Measurements from ENCODE around the gene SLC8B1. TPM values are rescaled to one million over a fixed set of nuclear protein-coding genes. Genes with fewer than 3 reads are reported as not detected.

The SLC8B1 gene
- total RNA-seq, 1 donor from 2014 or later: 7.1 TPM

DNA sequence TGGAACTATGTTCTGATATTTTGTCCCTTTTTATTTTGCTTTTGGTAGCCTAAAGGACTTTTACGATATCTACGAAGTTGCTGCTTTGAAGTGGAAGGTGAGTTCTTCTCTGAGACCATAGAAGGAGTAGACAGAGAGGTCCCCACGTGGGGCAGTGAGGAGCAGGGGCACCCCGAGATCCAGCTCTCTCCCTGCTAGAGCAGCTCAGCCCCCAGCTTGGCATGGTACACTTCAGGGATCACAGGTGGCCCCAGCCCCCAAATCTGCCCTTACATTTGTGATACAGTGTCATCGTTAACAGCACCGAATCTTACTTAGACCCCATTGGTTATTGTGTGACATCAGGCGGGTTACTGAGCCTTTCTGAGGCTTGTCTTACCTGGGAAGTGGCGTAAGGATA lies 56.8 kb downstream of the SLC8B1 start:
- H3K4me1 Mint-ChIP-seq: peaks cover 14% of the 10 kb centered on the region
- H3K4me3 Mint-ChIP-seq: no peak overlapping the region
- H3K27me3 Mint-ChIP-seq (ENCODE audit: low read depth): no peaks in the 10 kb centered on the region
- no peaks in the 10 kb centered on the region for H3K9me3 Mint-ChIP-seq
- no peak for DNase-seq (ENCODE audit: low read depth, low spot score)
- TF ChIP-seq, protein P1, sequence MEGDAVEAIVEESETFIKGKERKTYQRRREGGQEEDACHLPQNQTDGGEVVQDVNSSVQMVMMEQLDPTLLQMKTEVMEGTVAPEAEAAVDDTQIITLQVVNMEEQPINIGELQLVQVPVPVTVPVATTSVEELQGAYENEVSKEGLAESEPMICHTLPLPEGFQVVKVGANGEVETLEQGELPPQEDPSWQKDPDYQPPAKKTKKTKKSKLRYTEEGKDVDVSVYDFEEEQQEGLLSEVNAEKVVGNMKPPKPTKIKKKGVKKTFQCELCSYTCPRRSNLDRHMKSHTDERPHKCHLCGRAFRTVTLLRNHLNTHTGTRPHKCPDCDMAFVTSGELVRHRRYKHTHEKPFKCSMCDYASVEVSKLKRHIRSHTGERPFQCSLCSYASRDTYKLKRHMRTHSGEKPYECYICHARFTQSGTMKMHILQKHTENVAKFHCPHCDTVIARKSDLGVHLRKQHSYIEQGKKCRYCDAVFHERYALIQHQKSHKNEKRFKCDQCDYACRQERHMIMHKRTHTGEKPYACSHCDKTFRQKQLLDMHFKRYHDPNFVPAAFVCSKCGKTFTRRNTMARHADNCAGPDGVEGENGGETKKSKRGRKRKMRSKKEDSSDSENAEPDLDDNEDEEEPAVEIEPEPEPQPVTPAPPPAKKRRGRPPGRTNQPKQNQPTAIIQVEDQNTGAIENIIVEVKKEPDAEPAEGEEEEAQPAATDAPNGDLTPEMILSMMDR (conservative IDR thresholded peaks at IDR 0.05): no peak
- peaks cover 3% of the 10 kb centered on the region for H3K36me3 Mint-ChIP-seq (ENCODE audit: low read depth)
- H3K27ac Mint-ChIP-seq (ENCODE audit: unreplicated experiment): peak overlapping the region; percentile 82

DNA sequence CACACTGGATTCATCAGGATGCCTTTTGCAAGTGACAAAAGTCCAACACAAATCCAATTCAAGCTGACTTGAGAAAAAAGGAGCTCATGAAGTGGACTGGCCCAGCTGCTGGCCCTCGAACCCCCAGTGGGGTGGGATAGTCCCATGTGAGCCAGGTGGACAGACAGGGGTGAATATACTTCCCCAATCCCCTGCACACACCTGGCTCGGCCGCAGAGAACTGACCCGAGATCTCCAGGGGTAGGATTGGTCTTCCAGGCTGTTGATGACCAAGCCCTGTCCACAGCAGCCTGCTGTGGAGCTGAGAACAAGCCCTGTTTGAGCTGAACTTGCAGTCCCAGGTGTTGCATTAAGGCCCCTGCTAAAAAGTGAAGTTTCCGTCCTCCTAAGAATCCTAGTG lies 57.4 kb downstream of the SLC8B1 start:
- peaks cover 17% of the 10 kb centered on the region for H3K4me1 Mint-ChIP-seq
- no peaks in the 10 kb centered on the region for H3K9me3 Mint-ChIP-seq
- peaks cover 3% of the 10 kb centered on the region for H3K36me3 Mint-ChIP-seq (ENCODE audit: low read depth)
- no peak overlapping the region for H3K4me3 Mint-ChIP-seq
- no peaks in the 10 kb centered on the region for H3K27me3 Mint-ChIP-seq (ENCODE audit: low read depth)
- TF ChIP-seq, protein P1 (conservative IDR thresholded peaks at IDR 0.05): no peak
- DNase-seq (ENCODE audit: low read depth, low spot score): no peak
- no peak overlapping the region for H3K27ac Mint-ChIP-seq (ENCODE audit: unreplicated experiment)

DNA sequence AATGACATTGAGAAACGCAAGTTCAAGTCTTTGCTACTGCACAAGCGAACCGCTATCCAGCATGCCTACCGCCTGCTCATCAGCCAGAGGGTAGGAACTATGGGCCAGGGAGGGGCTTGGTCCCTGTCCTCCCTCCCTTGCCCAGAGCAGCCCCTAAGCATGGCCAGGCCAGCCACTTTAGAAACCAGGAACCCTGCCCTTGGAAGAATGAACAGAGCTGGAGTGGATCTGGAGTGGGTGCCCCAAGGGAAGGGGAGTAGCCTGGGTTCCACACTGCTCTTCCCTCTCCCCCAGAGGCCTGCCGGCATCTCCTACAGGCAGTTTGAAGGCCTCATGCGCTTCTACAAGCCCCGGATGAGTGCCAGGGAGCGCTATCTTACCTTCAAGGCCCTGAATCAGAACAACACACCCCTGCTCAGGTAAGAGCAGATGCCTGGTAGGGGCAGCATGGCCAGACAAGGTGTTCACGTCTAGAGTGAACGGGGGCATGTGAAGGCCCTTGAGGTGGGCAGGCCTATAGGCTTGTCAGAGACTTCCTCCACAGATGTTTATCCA lies 57.9 kb downstream of the SLC8B1 start:
- H3K36me3 Mint-ChIP-seq (ENCODE audit: low read depth): peaks cover 3% of the 10 kb centered on the region
- no peak for DNase-seq (ENCODE audit: low read depth, low spot score)

DNA sequence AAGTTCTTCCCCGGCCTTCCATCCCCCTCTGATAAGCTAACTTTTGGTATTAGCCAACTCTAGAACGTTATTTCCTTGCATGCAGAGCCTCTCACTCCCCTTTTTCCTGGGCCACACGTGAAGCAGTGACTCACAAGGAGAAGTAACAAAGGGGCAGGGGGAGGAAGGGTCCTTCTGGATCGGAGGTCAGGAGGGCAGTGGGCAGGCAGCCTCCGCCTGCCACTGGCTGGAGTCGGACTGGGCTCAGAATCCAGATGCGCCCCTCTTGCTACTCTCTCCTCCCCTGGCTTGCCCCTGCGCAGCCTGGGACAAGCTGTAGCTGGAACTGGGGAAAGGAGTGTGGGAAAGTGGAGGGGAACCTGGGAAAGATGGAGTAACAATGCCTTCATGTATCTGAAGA lies 58.6 kb downstream of the SLC8B1 start:
- TF ChIP-seq, protein P1 (conservative IDR thresholded peaks at IDR 0.05): no peak
- H3K9me3 Mint-ChIP-seq: no peaks in the 10 kb centered on the region
- no peak overlapping the region for H3K4me3 Mint-ChIP-seq
- H3K27ac Mint-ChIP-seq (ENCODE audit: unreplicated experiment): peak overlapping the region; percentile 81
- H3K4me1 Mint-ChIP-seq: peaks cover 28% of the 10 kb centered on the region
- peaks cover 3% of the 10 kb centered on the region for H3K36me3 Mint-ChIP-seq (ENCODE audit: low read depth)
- no peak for DNase-seq (ENCODE audit: low read depth, low spot score)
- H3K27me3 Mint-ChIP-seq (ENCODE audit: low read depth): no peaks in the 10 kb centered on the region

More for the DNA sequence above, 57.9 kb downstream of the SLC8B1 start:
- Mint-ChIP-seq H3K27me3 (ENCODE audit: low read depth) (no peaks in the 10 kb centered on the region), H3K27ac (ENCODE audit: unreplicated experiment) (no peak overlapping the region), H3K4me1 (peaks cover 22% of the 10 kb centered on the region), H3K4me3 (no peak overlapping the region), H3K9me3 (no peaks in the 10 kb centered on the region)
- TF ChIP-seq, protein P1 (conservative IDR thresholded peaks at IDR 0.05): no peak

DNA sequence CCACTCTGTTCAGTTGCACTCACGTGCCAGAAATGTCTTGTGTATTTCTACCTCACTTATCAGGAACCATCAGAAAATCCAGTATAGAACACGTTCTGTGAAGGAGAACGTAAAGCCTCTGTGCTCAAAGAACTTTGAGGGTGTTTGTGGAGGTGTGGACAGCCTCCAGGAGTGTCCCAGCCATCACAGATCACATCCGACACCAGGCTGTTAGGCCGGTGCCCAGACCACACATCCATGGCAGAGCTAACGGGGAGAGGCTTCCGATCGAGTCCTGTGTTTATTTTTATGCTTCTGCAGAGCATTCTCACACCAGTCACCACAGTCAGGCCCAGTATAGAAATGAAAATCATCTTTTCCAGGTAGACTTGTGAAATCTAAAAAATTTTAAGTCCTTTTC lies 60.1 kb downstream of the SLC8B1 start:
- Mint-ChIP-seq H3K36me3 (ENCODE audit: low read depth) (peaks cover 3% of the 10 kb centered on the region), H3K27ac (ENCODE audit: unreplicated experiment) (peak overlapping the region; percentile 78), H3K9me3 (no peaks in the 10 kb centered on the region), H3K4me3 (no peak overlapping the region), H3K4me1 (peaks cover 29% of the 10 kb centered on the region), H3K27me3 (ENCODE audit: low read depth) (no peaks in the 10 kb centered on the region)
- TF ChIP-seq, protein P1 (conservative IDR thresholded peaks at IDR 0.05): no peak
- no peak for DNase-seq (ENCODE audit: low read depth, low spot score)
